HG03521 (cell line): Measurements from ENCODE around the gene KHNYN.
"Not testable (repeated sequence)": the region's sequence is repeated elsewhere in the genome, so short reads cannot be mapped to it uniquely, and the experiment has no call there.

ENCODE experiments used
- ATAC-seq: cut with Tn5 transposase; IDR thresholded peaks from one replicate; pipeline ENCODE4 v1.9.1; 2021; ENCODE audit warnings: mild to moderate bottlenecking, moderate library complexity; ENCODE audit not compliant: unreplicated experiment

The KHNYN gene

GRCh38 chr14:24465805-24466204, 36.1 kb downstream of the KHNYN start:
- ATAC-seq: no peak

DNA sequence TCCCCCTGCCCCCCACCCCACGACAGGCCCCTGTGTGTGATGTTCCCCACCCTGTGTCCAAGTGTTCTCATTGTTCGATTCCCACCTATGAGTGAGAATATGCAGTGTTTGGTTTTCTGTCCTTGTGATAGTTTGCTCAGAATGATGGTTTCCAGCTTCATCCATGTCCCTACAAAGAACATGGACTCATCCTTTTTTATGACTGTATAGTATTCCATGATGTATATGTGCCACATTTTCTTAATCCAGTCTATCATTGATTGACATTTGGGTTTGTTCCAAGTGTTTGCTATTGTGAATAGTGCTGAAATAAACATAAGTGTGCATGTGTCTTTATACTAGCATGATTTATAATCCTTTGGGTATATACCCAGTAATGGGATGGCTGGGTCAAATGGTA, 40.7 kb downstream of the KHNYN start:
- ATAC-seq: not testable (repeated sequence)

DNA sequence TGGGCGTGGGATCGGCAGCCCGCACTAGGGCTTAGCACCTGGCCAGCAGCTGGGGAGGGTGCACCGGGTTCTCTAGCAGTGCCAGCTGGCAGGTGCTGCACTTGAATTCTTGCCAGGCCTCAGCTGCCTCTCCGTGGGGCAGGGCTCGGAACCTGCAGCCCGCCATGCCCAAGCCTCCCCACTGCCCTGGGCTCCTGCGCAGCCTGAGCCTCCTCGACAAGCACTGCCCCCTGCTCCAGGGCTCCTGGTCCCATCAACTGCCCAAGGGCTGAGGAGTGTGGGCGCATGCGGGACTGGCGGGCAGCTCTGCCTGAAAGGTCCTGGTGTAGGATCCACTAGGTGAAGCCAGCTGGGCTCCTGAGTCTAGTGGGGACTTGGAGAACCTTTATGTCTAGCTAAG, 43.5 kb downstream of the KHNYN start:
- no peak for ATAC-seq

DNA sequence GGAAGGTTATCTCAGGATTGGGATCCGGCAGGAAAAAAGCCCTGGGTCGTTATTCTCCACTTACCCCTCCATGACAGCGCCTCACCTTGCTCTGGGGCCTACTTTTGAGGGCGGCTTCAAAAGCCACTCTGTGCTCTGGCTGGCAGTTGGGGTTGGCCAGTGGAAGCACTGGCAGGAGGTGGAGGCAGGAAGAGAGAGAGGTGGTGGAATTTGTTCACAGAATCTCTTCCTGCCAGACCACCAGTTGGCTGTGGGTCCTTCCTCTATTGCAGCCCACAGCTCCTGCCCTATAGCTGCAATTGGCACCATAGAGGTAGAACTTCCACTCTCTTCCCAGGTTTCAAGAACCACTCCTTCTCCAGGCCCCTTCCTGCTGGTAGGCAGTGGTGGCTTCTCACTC, 45.5 kb downstream of the KHNYN start:
- no peak for ATAC-seq

DNA sequence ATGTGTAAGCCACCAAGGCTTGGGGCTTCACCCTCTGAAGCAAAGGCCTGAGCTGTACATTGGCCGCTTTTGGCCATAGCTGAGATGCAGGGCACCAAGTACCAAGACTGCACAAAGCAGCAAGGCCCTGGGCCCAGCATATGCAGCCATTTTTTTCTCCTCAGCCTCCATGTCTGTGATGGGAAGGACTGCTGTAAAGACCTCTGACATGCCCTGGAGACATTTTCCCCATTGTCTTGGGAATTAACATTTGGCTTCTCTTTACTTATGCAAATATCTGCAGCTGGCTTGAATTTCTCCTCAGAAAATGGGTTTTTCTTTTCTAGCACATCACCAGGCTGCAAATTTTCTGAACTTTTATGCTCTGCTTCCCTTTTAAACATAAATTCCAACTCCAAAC, 50.2 kb downstream of the KHNYN start:
- ATAC-seq: not testable (repeated sequence)

- peak; percentile 62 for ATAC-seq
Observed at GRCh38 chr14:24481622-24482324, 52.0 kb downstream of the KHNYN start.

DNA sequence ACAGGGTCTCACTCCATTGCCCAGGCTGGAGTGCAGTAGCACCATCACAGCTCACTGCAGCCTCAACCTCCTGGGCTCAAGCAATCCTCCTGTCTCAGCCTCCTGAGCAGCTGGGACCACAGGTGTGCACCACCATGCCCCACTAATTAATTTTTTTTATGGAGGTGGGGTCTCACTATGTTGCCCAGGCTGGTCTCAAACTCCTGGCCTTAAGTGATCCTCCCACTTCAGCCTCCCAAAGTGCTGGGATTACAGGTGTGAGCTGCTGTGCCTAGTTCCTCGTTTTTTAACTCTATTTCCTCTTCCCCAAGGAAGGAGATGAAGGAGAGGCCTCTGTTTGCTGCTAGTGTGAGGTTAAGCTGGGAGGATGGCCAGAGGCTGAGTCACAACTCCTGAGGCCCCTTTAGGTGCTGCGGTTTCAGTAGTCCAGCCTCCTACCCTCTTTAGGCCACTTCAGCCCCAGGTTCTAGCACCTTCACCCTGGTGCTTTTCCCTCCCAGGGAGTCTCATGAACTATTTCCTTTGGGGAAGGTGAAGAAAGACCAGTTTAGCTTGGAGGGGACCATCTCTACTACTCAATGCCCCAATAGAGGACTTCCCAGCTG, 53.0 kb downstream of the KHNYN start:
- not testable (repeated sequence) for ATAC-seq

GRCh38 chr14:24483604-24484252, 54.0 kb downstream of the KHNYN start:
- no peak for ATAC-seq
